Heart left ventricle (tissue), 16 donors: ENCODE results near the gene NMNAT2. TPM values are rescaled to one million over a fixed set of nuclear protein-coding genes. Genes with fewer than 3 reads are reported as not detected.

ENCODE experiments used
- ATAC-seq, 4 donors: fragments of 200-7000 bp; cut with Tn5 transposase; one replicate each; pipeline ENCODE4 v1.9.1; 2020 to 2022; ENCODE audit warnings: moderate library complexity in 4 of 4, mild to moderate bottlenecking in 3 of 4, moderate number of reproducible peaks in 1 of 4
- DNase-seq, 5 donors: peaks; one replicate each; pipeline ENCODE4 v3.0.0-alpha.2; 2020
- H3K27ac ChIP-seq, 12 donors: fragments of 200-600 bp; sonication (generic) in 4 of 12; one replicate each; pipeline versions ENCODE4 v1.5.0 to v1.8.0; 2016 to 2022; ENCODE audit warnings: mild to moderate bottlenecking in 2 of 12
- H3K27me3 ChIP-seq, 9 donors: fragments of 200-600 bp; sonication (generic) in 2 of 9; one replicate each; pipeline versions ENCODE4 v1.5.1 to v1.8.0; 2016 to 2022; ENCODE audit warnings: mild to moderate bottlenecking in 3 of 9
- H3K36me3 ChIP-seq, 9 donors: fragments of 200-600 bp; sonication (generic) in 2 of 9; one replicate each; pipeline versions ENCODE4 v1.5.0 to v1.8.0; 2018 to 2022; ENCODE audit warnings: mild to moderate bottlenecking in 2 of 9
- H3K4me1 ChIP-seq, 12 donors: fragments of 200-600 bp; sonication (generic) in 4 of 12; one replicate each; pipeline versions ENCODE4 v1.5.0 to v1.8.0; 2016 to 2022; ENCODE audit warnings: mild to moderate bottlenecking in 3 of 12
- H3K4me3 ChIP-seq, 12 donors: fragments of 200-600 bp; sonication (generic) in 4 of 12; one replicate each; pipeline versions ENCODE4 v1.5.0 to v1.8.0; 2017 to 2022; ENCODE audit warnings: mild to moderate bottlenecking in 9 of 12, moderate library complexity in 4 of 12
- H3K9me3 ChIP-seq, 12 donors: fragments of 200-600 bp; sonication (generic) in 4 of 12; one replicate each; pipeline versions ENCODE4 v1.5.0 to v1.8.0; 2016 to 2022; ENCODE audit warnings: mild to moderate bottlenecking in 1 of 12
- POLR2A ChIP-seq, 2 donors: fragments of 450-650 bp; IDR thresholded peaks; one replicate each; pipeline ENCODE4 v1.6.1; 2017; ENCODE audit warnings: antibody characterized with exemption in 2 of 2, mild to moderate bottlenecking in 2 of 2, moderate library complexity in 2 of 2
- WGBS, 4 donors: extraction: QIAGEN DNeasy Blood & Tissue Kit in 2 of 4; methylation state at CpG; one replicate each; pipeline versions ENCODE4 v1.1.5 to v1.1.7; 2013 to 2018; 5-methylcytosine and 5-hydroxymethylcytosine counted together
- intact Hi-C, 10 donors: fragments of 100-400 bp; cut with DNase I; formaldehyde crosslinking; loops; one replicate each; pipeline versions ENCODE4 v1.11.1 to v1.14.2; 2022
- polyA plus RNA-seq, 2 donors: library from polyadenylated mRNA; stranded (reverse); fragments of 200-250 nt; gene quantifications; one replicate each; pipeline ENCODE4 v1.2.3, GENCODE V29; 2013
- total RNA-seq, 9 donors: library from RNA; depleted of rRNA in 2 of 9; stranded (reverse); fragments of >200 nt in 2 of 9; fragmentation: NEBNext Ultra II Directional in 3 of 9; extraction: Animal tissue kit (Norgen Biotek cat#: 25700) in 3 of 9; gene quantifications; one replicate each; pipeline versions ENCODE4 v1.1.0 to v1.2.4, GENCODE V29; 2016 to 2023
- TF ChIP-seq, protein P1 (sequence below), 12 donors: fragments of 200-600 bp; sonication (generic) in 4 of 12; IDR thresholded peaks; one replicate each; pipeline versions ENCODE4 v1.5.0 to v1.8.0; 2018 to 2022; ENCODE audit warnings: antibody characterized with exemption in 12 of 12, mild to moderate bottlenecking in 5 of 12
- donor health status: ischemic (EF 13 %, LVEDD 7.1; RV severe dilation, severe dysfunction).
- donor health status: healthy with polysubstance abuse.
- donor health status: DM: no; HTN: yes; CAD: no.
- donor health status: DM: no; HTN: no; CAD: no.
- donor health status: ischemic (EF 25% LVEDD 6.9; RV normal size, moderate dysfunction).
- donor health status: ischemic (EF 25% LVEDD 5.7; RV mildly dilated, moderate dysfunction).
- donor health status: healthy.
- donor health status: DM: yes; HTN: yes; CAD: no.
- donor health status: ischemic (EF 35%, LVEDD 5.7; RV mildly dilated, moderate dysfunction).
- donor health status: nonischemic (EF 11% LVEDD 7.7; RV severe dilation, severe dysfunction).
- donor health status: DM: yes; HTN: yes; CAD: no.
- donor health status: PGD.
- donor health status: ischemic (EF 29% LVEDD 5.4; RV normal size, mild dysfunction).
- donor health status: nonischemic (EF 23%, LVEDD 6.1; RV moderate dilation, normal function).

Gene NMNAT2
- total and polyA plus RNA-seq, 11 donors, result 0.53 to 5.1 (median 1.9) TPM

DNA sequence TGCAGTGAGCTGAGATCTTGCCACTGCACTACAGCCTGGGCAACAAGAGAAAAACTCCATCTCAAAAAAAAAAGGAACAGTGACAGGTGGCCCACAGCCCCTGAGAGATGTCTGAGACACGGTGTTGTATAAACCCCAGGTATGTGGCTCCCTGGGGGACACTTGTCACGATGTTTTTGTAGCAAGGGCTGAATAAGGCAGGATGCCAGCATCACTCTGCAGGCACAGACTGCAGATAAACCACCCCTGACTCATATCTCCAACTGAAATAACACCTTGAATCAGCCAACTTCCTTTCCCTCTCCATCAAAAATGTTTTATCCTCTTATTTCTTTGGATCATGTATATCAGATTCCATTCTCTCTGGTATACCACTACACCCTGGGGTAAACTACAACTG, 52.5 kb downstream of the NMNAT2 start:
- Histone ChIP-seq H3K27ac (no peak overlapping the region), H3K4me3 (no peak overlapping the region), H3K27me3 (no peaks in the 10 kb centered on the region), H3K36me3 (no peaks in the 10 kb centered on the region), H3K4me1 (peaks cover 0 to 28% (median 2%) of the 10 kb centered on the region in 12 donors), H3K9me3 (no peaks in the 10 kb centered on the region)
- 17 to 25% (median 22%) methylated on average over 2 of the region's 2 CpGs for WGBS, 4 donors
- intact Hi-C loops, result no loop called here
- ATAC-seq (peak in 3 of 4 donors; percentile 37 to 76 (median 41)), DNase-seq (peak in 1 of 5 donors; percentile 35)
- TF ChIP-seq, protein P1, sequence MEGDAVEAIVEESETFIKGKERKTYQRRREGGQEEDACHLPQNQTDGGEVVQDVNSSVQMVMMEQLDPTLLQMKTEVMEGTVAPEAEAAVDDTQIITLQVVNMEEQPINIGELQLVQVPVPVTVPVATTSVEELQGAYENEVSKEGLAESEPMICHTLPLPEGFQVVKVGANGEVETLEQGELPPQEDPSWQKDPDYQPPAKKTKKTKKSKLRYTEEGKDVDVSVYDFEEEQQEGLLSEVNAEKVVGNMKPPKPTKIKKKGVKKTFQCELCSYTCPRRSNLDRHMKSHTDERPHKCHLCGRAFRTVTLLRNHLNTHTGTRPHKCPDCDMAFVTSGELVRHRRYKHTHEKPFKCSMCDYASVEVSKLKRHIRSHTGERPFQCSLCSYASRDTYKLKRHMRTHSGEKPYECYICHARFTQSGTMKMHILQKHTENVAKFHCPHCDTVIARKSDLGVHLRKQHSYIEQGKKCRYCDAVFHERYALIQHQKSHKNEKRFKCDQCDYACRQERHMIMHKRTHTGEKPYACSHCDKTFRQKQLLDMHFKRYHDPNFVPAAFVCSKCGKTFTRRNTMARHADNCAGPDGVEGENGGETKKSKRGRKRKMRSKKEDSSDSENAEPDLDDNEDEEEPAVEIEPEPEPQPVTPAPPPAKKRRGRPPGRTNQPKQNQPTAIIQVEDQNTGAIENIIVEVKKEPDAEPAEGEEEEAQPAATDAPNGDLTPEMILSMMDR (IDR thresholded peaks at IDR 0.05), result no peak
- TF ChIP-seq POLR2A (IDR thresholded peaks at IDR 0.05), result no peak

DNA sequence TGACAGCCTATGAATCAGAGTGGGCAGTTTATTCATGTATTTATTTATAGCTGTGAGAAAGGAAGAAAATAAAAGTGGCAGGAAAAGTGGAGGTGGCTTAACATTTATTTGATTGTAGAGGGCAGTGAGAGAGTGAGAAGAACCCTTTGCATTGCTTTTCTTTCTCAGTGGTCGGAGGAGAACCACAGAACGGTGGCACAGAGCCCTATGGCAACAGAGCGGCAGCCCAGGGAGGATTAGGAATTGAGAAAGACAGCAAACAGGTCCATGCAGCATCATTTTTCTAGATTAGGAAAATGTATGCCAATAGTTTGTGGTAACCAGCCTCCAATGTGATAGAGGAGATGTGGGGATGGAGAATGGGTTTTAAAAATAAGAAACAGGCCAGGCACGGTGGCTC, 53.1 kb downstream of the NMNAT2 start:
- ATAC-seq, result no peak
- 82 to 90% (median 87%) methylated on average over 4 of the region's 4 CpGs for WGBS, 4 donors
- H3K9me3 ChIP-seq, result no peaks in the 10 kb centered on the region
- H3K27ac ChIP-seq, result peak overlapping the region in 1 of 12 donors; percentile 27
- DNase-seq, result no peak
- no peak overlapping the region for H3K4me3 ChIP-seq
- peaks cover 0 to 28% (median 2%) of the 10 kb centered on the region in 12 donors for H3K4me1 ChIP-seq
- H3K27me3 ChIP-seq, result no peaks in the 10 kb centered on the region
- no peaks in the 10 kb centered on the region for H3K36me3 ChIP-seq
- TF ChIP-seq POLR2A (IDR thresholded peaks at IDR 0.05), result no peak
- TF ChIP-seq, protein P1 (IDR thresholded peaks at IDR 0.05), result no peak
- intact Hi-C loops, result no loop called here

GRCh38 chr1:183363972-183364371, 54.2 kb downstream of the NMNAT2 start:
- Histone ChIP-seq H3K9me3 (no peaks in the 10 kb centered on the region), H3K36me3 (no peaks in the 10 kb centered on the region), H3K4me3 (no peak overlapping the region), H3K4me1 (peaks cover 0 to 26% (median 2%) of the 10 kb centered on the region in 12 donors), H3K27ac (peak overlapping the region in 1 of 12 donors; percentile 53), H3K27me3 (peaks cover 0 to 7% (median 0%) of the 10 kb centered on the region in 9 donors)
- peak in 2 of 4 donors; percentile 33 to 74 for ATAC-seq
- intact Hi-C loops, result no loop called here
- DNase-seq, result no peak
- 86 to 96% (median 93%) methylated on average over 3 of the region's 3 CpGs for WGBS, 4 donors
- TF ChIP-seq, protein P1 (IDR thresholded peaks at IDR 0.05), result no peak
- TF ChIP-seq POLR2A (IDR thresholded peaks at IDR 0.05), result no peak

GRCh38 chr1:183361081-183361480, 57.1 kb downstream of the NMNAT2 start:
- no peak for ATAC-seq
- WGBS, 4 donors, result 61 to 77% (median 73%) methylated on average over 4 of the region's 4 CpGs
- no peak overlapping the region for H3K27ac ChIP-seq
- no peaks in the 10 kb centered on the region for H3K36me3 ChIP-seq
- H3K4me3 ChIP-seq, result no peak overlapping the region
- no peak for DNase-seq
- H3K27me3 ChIP-seq, result peaks cover 0 to 8% (median 0%) of the 10 kb centered on the region in 9 donors
- TF ChIP-seq, protein P1 (IDR thresholded peaks at IDR 0.05), result no peak
- TF ChIP-seq POLR2A (IDR thresholded peaks at IDR 0.05), result no peak
- H3K9me3 ChIP-seq, result no peaks in the 10 kb centered on the region
- H3K4me1 ChIP-seq, result peaks cover 0 to 15% (median 4%) of the 10 kb centered on the region in 12 donors
- intact Hi-C loops, result no loop called here
